Sigmoid colon (tissue), 4 donors: Measurements from ENCODE around the gene FLCN.

Experiments used
- EP300 ChIP-seq, 4 donors: sonication (generic); formaldehyde crosslinking; IDR thresholded peaks; one replicate each; pipeline ENCODE4 v1.6.1; 2017; ENCODE audit warnings: antibody characterized with exemption in 4 of 4
- POLR2A ChIP-seq, 2 donors: fragments of 450-650 bp; IDR thresholded peaks; one replicate each; pipeline ENCODE4 v1.6.1; 2016; ENCODE audit warnings: antibody characterized with exemption in 2 of 2, mild to moderate bottlenecking in 2 of 2, moderate library complexity in 2 of 2
- TF ChIP-seq, protein P1 (sequence below), 4 experiments: fragments of 450-650 bp in 3 of 4; fragments of 200-600 bp in 1 of 4; IDR thresholded peaks; one replicate each; pipeline ENCODE4 v1.5.1; 2016 to 2019; ENCODE audit warnings: antibody characterized with exemption in 4 of 4, mild to moderate bottlenecking in 3 of 4, moderate library complexity in 2 of 4

DNA sequence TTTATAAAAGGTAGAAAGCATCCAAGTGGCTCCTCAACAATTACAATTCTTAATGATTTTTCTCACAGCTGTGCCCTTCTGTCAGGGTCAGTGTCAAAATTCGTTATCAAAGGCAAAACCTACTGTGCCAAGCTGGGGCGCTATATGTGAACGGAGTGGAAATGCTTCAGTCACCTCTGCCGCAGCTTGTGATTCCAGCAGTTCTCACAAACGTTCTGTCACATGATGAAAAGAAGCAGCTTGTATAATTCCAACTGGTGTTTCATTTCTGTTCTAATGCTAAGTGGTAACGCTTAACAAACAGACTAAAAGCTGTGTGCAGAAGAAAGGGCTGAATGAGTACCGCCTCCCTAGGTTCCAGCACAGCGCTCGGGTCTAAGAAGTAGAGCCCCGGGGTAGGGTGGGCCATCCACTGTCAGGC is 45.0 kb downstream of the FLCN start:
- TF ChIP-seq, protein P1, sequence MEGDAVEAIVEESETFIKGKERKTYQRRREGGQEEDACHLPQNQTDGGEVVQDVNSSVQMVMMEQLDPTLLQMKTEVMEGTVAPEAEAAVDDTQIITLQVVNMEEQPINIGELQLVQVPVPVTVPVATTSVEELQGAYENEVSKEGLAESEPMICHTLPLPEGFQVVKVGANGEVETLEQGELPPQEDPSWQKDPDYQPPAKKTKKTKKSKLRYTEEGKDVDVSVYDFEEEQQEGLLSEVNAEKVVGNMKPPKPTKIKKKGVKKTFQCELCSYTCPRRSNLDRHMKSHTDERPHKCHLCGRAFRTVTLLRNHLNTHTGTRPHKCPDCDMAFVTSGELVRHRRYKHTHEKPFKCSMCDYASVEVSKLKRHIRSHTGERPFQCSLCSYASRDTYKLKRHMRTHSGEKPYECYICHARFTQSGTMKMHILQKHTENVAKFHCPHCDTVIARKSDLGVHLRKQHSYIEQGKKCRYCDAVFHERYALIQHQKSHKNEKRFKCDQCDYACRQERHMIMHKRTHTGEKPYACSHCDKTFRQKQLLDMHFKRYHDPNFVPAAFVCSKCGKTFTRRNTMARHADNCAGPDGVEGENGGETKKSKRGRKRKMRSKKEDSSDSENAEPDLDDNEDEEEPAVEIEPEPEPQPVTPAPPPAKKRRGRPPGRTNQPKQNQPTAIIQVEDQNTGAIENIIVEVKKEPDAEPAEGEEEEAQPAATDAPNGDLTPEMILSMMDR (IDR thresholded peaks at IDR 0.05) = no peak
- TF ChIP-seq EP300 (IDR thresholded peaks at IDR 0.05) (no peak), POLR2A (IDR thresholded peaks at IDR 0.05) (no peak)
